A673 (cell line): Measurements from ENCODE around the gene LRRC8B.

ENCODE experiments used
- EZH2 ChIP-seq: fragments of 200-600 bp; sonication (generic); IDR thresholded peaks from 2 replicates; pipeline ENCODE4 v1.6.1; 2017; ENCODE audit warnings: borderline replicate concordance, low read depth, mild to moderate bottlenecking, mixed read lengths, antibody characterized with exemption, low read length; ENCODE audit not compliant: poor library complexity, severe bottlenecking
- TF ChIP-seq, protein P1 (sequence below): fragments of 300-800, 200-600 bp; sonication (generic); conservative IDR thresholded peaks from 2 replicates; pipeline ENCODE4 v1.5.1; 2017; ENCODE audit warnings: low read depth, mild to moderate bottlenecking, antibody characterized with exemption, low read length, moderate library complexity, mixed read lengths

DNA sequence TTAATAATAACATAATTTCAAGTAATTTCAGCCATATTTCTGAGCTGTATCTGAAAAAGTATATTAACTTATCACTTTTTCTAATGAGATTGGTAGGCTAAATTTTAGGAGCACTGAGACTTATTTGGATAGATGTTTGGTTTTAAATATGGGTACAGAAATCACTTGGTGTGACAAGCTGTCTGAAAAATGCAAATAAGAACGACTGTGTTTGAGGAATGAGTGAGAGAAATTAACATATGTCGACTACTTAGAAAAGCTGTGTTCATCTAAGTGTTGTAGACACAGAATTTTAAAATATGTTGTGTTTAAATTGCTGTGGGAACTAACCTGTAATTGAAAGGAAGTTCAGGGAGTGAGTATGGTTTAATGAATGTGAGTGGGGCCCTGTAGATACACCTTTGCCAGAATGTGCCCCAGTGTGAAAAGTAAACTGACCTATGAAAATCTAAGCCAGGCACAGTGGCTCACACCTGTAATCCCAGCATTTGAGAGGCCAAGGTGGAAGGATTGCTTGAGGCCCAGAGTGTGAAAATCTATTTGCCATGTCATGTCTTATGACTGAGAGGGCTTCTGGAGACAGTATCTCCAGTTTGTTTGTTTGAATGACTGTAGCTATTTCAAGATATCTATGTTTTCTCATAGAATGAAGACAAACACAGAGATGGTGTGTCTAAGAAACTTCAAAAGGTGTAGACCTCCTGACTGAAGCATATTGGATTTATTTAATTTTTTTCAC, 54.5 kb downstream of the LRRC8B start:
- TF ChIP-seq, protein P1, sequence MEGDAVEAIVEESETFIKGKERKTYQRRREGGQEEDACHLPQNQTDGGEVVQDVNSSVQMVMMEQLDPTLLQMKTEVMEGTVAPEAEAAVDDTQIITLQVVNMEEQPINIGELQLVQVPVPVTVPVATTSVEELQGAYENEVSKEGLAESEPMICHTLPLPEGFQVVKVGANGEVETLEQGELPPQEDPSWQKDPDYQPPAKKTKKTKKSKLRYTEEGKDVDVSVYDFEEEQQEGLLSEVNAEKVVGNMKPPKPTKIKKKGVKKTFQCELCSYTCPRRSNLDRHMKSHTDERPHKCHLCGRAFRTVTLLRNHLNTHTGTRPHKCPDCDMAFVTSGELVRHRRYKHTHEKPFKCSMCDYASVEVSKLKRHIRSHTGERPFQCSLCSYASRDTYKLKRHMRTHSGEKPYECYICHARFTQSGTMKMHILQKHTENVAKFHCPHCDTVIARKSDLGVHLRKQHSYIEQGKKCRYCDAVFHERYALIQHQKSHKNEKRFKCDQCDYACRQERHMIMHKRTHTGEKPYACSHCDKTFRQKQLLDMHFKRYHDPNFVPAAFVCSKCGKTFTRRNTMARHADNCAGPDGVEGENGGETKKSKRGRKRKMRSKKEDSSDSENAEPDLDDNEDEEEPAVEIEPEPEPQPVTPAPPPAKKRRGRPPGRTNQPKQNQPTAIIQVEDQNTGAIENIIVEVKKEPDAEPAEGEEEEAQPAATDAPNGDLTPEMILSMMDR = no peak
- no peak for TF ChIP-seq EZH2
